HG02970 (cell line): ENCODE results near the gene POLR2L.

Experiments
- ATAC-seq: cut with Tn5 transposase; IDR thresholded peaks from one replicate; pipeline ENCODE4 v1.9.1; 2021; ENCODE audit warnings: mild to moderate bottlenecking, moderate library complexity, moderate number of reproducible peaks; ENCODE audit not compliant: unreplicated experiment, low FRiP score

POLR2L gene

GRCh38 chr11:839875-840617 lies 2.3 kb downstream of the POLR2L start:
- no peak for ATAC-seq

GRCh38 chr11:839280-839623 lies 3.1 kb downstream of the POLR2L start:
- no peak for ATAC-seq

GRCh38 chr11:838441-839279 lies 3.7 kb downstream of the POLR2L start:
- ATAC-seq: no peak

- ATAC-seq: no peak
These were observed 4.4 kb downstream of the POLR2L start for GRCh38 chr11:837990-838307.

- ATAC-seq: no peak
These were observed 4.9 kb downstream of the POLR2L start for GRCh38 chr11:837189-837989.

- ATAC-seq: no peak
These were observed 5.6 kb downstream of the POLR2L start for GRCh38 chr11:836700-837099.

GRCh38 chr11:836274-836673 lies 6.1 kb downstream of the POLR2L start:
- no peak for ATAC-seq

GRCh38 chr11:834371-835316 lies 7.7 kb downstream of the POLR2L start:
- no peak for ATAC-seq

- ATAC-seq: no peak
These were observed 8.4 kb downstream of the POLR2L start for GRCh38 chr11:833849-834311.

- no peak for ATAC-seq
These were observed 9.1 kb downstream of the POLR2L start for GRCh38 chr11:833114-833791.

- no peak for ATAC-seq
These were observed 9.7 kb downstream of the POLR2L start, which contains the start of gene CD151 for GRCh38 chr11:832529-833113. CD151 (plus strand) TSS chr11:832952; CDS start chr11:836070, 3,118 bp downstream.

GRCh38 chr11:831961-832528 lies 10.3 kb downstream of the POLR2L start:
- no peak for ATAC-seq

GRCh38 chr11:831118-831864 lies 11.0 kb downstream of the POLR2L start:
- ATAC-seq: no peak

- ATAC-seq: no peak
These were observed 11.8 kb downstream of the POLR2L start for GRCh38 chr11:830295-831117.

GRCh38 chr11:829847-830294 lies 12.5 kb downstream of the POLR2L start:
- ATAC-seq: no peak

GRCh38 chr11:829176-829846 lies 13.0 kb downstream of the POLR2L start:
- no peak for ATAC-seq
